Right renal pelvis (tissue), 4 donors: ENCODE data around the gene POLL. TPM values are rescaled to one million over a fixed set of nuclear protein-coding genes. Genes with fewer than 3 reads are reported as not detected.
"Not testable (repeated sequence)": the region's sequence is repeated elsewhere in the genome, so short reads cannot be mapped to it uniquely, and the experiment has no call there.

Experiments
- DNase-seq, 4 donors: peaks; one replicate each; pipeline ENCODE4 v3.0.0-alpha.2; 2013; ENCODE audit warnings: low read depth in 4 of 4, low spot score in 3 of 4, missing footprints in 1 of 4
- polyA plus RNA-seq, 4 donors: library from polyadenylated mRNA; unstranded; fragments of 120-200 nt; gene quantifications; one replicate each; pipeline ENCODE4 v1.2.1, GENCODE V29; 2013; ENCODE audit not compliant: insufficient read length in 4 of 4

The POLL gene
- polyA plus RNA-seq: 10 to 100 TPM; 29.7 to 34.5 (median 33.6) TPM

- peak; percentile 93 to 95 (median 94) for DNase-seq
Observed at GRCh38 chr10:101587725-101588653, at the start of gene POLL, which contains the start of gene DPCD. TSS of gene POLL (minus strand) at chr10:101588257. CDS start at chr10:101587360, 897 bp downstream. TSS of gene DPCD (plus strand) at chr10:101588321. CDS start at chr10:101588337, 16 bp downstream.

- not testable (repeated sequence) for DNase-seq
Observed at GRCh38 chr10:101633510-101633909, 45.5 kb upstream of the POLL start.

GRCh38 chr10:101631821-101632475 lies 43.9 kb upstream of the POLL start:
- DNase-seq: no peak

- DNase-seq: no peak
Observed at GRCh38 chr10:101630633-101630920, 42.5 kb upstream of the POLL start.

GRCh38 chr10:101629837-101630632 lies 42.0 kb upstream of the POLL start:
- no peak for DNase-seq

- no peak for DNase-seq
Observed at GRCh38 chr10:101625821-101626412, 37.9 kb upstream of the POLL start.

GRCh38 chr10:101624526-101625102 lies 36.6 kb upstream of the POLL start:
- no peak for DNase-seq

- DNase-seq: no peak
Observed at GRCh38 chr10:101623528-101623927, 35.5 kb upstream of the POLL start.

- DNase-seq: no peak
Observed at GRCh38 chr10:101619983-101620382, 31.9 kb upstream of the POLL start.

- DNase-seq: no peak
Observed at GRCh38 chr10:101618871-101619270, 30.8 kb upstream of the POLL start.

- no peak for DNase-seq
Observed at GRCh38 chr10:101617824-101618568, 29.9 kb upstream of the POLL start.

- DNase-seq: no peak
Observed at GRCh38 chr10:101617102-101617823, 29.2 kb upstream of the POLL start.

GRCh38 chr10:101616415-101617101 lies 28.5 kb upstream of the POLL start:
- no peak for DNase-seq

GRCh38 chr10:101615525-101616116 lies 27.6 kb upstream of the POLL start:
- DNase-seq: no peak

GRCh38 chr10:101614663-101615524 lies 26.8 kb upstream of the POLL start:
- no peak for DNase-seq

- DNase-seq: no peak
Observed at GRCh38 chr10:101613646-101614045, 25.6 kb upstream of the POLL start.

- DNase-seq: no peak
Observed at GRCh38 chr10:101612872-101613271, 24.8 kb upstream of the POLL start.
